Measurements from ENCODE around the gene TMEM19.
A peak's percentile ranks its signal among the peaks of the same experiment; 100 is the strongest.

Gene TMEM19

DNA sequence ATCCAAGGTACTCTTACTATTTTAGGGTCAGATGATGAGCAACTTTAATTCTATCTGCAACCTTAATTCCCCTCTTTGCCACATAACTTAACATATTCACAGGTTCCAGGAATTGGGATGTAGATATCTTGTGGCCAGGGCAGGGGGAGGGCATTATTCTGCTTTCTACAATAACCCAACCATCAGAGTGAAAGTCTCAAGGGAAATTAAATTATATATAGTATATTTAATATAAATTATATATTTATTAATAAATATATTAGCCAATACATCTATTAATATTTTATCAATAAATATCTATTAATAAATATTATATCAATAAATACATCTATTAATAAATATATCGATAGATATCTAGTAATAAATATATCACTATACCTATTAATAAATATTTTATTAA is 57.1 kb downstream of the TMEM19 start:
- Histone ChIP-seq H3K36me3 (no peaks in the 10 kb centered on the region), H3K4me2 (no peak overlapping the region), H3K4me3 (no peak overlapping the region), H4K20me1 (no peaks in the 10 kb centered on the region), H3K4me1 (no peaks in the 10 kb centered on the region), H3K9ac (no peak overlapping the region), H3K9me3 (replicated peaks in 1 of 11) (no peaks in the 10 kb centered on the region), H3K27ac (no peak overlapping the region), H3K27me3 (no peaks in the 10 kb centered on the region)
- no peak for TF ChIP-seq Cebpa-rat (IDR thresholded peaks at IDR 0.05)

DNA sequence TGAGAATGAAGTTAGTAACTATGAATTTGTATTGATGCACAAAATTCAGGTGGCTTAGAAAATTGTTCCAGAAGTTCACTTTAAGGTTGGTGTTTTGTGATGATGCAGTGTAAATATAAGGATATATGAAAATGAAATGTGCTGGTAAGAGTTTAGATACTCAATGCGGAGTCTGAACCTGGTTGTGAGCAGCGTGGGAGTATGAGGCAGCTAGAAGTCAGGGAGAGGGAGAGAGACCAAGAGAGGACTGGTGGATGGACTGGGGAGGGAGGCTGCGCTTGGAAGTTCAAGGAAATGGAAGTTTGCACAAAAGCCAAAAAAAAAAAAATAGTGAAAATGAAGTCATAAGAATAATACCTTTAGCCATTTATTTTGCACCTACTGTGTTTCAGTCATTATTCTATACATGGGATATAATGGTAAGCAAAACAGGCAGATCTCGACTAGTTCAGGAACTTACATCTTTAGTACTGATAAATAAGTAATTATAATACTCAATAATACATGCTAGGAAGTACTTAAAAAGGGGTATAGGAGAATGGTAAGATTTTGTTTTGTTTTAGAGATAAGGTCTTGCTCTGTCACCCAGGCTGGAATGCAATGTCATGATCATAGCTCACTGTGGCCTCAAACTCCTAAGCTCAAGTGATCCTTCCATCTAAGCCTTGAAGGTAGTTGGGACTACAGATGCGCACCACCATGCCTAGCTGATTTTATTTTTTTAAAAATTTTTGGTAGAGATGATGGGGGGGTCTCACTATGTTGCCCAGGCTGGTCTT is 58.8 kb downstream of the TMEM19 start:
- no peak for TF ChIP-seq Cebpa-rat (IDR thresholded peaks at IDR 0.05)
- Histone ChIP-seq H4K20me1 (no peaks in the 10 kb centered on the region), H3K4me2 (no peak overlapping the region), H3K9me3 (replicated peaks in 1 of 11) (no peaks in the 10 kb centered on the region), H3K27me3 (no peaks in the 10 kb centered on the region), H3K9ac (no peak overlapping the region), H3K36me3 (no peaks in the 10 kb centered on the region), H3K4me1 (no peaks in the 10 kb centered on the region), H3K4me3 (no peak overlapping the region), H3K27ac (no peak overlapping the region)

DNA sequence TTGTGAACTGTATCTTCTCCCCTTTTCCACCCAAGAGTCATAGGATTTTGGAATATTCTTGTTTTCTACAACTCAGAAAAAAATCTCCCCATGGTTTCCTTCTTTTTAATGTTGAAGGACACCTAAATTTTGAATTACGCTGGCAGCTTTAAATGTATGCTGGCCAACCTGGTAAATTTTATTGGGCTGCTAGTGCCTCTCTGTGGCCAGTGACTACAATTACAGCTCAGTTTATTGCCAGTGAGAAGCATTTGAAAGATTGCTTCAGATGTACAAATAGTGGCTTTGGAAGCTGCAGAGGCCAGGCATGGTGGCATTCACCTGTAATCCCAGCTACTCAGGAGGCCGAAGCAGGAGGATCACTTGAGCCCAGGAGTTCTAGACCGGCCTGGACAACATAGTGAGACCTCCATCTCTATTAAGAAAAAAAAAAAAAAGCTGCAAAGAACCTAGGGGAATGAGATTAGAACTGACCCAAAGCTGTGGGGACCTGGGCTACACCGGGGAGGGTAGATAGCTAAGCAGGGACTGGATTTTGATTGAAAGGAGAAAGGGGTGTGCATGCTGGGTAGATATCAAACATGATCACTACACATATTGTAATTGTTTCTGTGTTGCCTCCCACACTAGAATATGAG is 61.2 kb downstream of the TMEM19 start:
- no peak overlapping the region for H3K27ac ChIP-seq
- no peak overlapping the region for H3K9ac ChIP-seq
- H3K36me3 ChIP-seq: no peaks in the 10 kb centered on the region
- no peak overlapping the region for H3K4me2 ChIP-seq
- no peak overlapping the region for H3K4me3 ChIP-seq
- H3K4me1 ChIP-seq: no peaks in the 10 kb centered on the region
- H4K20me1 ChIP-seq: no peaks in the 10 kb centered on the region
- no peak for TF ChIP-seq Cebpa-rat (IDR thresholded peaks at IDR 0.05)
- no peaks in the 10 kb centered on the region for H3K27me3 ChIP-seq
- H3K9me3 ChIP-seq (replicated peaks in 1 of 11): no peaks in the 10 kb centered on the region

DNA sequence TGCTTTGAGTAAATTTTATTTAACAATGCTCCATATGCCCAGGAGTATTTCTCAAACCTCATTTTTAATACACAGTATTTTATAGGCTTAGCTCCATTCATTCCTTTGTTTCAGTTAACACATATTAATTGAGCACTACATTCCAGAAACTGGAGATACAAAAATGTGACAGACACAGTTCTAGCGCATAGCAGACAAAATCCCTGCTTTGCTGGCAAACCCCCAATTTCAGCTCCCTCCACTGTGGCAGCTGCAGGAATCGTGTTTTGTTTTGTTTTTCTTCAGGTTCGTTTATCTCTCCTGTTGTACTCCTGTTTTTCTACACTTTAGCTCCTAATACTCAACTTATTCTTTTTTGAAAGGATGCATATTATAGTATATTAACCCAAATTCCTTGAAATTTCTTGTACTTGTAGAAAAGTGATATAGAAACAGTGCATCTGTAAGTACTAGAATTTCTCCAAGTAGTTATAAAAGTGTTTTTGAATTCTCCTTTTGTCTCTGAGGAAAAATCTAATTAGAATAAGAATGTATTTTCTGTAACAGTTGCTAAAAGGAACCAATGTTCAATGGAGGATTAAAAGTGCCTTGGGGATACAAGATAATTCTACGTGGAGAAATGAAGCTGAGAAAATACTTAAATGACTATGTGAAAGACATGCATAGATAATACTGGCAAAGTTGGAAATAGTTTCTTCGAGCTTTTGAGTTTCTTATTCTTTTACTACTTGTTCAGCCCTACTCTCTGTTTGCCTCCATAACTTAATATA is 62.4 kb downstream of the TMEM19 start:
- no peaks in the 10 kb centered on the region for H4K20me1 ChIP-seq
- H3K27ac ChIP-seq: no peak overlapping the region
- no peaks in the 10 kb centered on the region for H3K4me1 ChIP-seq
- no peak for TF ChIP-seq Cebpa-rat (IDR thresholded peaks at IDR 0.05)
- 0 out of 22 replicates have a peak overlapping the region, but pooled peaks of 1 of the 11 experiments have one; percentile 12 for H3K9ac ChIP-seq
- no peak overlapping the region for H3K4me2 ChIP-seq
- H3K27me3 ChIP-seq: no peaks in the 10 kb centered on the region
- H3K9me3 ChIP-seq (replicated peaks in 1 of 11): no peaks in the 10 kb centered on the region
- H3K4me3 ChIP-seq: no peak overlapping the region
- H3K36me3 ChIP-seq: no peaks in the 10 kb centered on the region

DNA sequence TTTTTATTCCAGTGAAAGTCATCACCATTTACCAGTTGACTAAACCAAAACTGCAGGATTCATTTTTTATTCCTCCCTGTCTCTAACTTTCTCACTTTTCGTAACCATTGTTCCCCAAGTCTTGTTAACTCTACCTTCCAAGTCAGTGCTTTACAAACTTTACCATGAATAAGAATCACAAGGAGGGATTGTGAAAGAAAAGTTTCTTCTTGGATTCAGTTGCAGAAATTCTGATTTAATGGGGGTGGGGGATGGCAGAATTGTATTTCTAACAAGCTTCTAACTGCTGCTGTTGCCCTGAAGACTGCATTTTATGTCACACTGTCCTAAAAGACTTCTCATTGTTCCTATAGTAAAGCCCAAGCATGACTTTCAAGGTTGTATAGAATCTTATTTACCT is 63.8 kb downstream of the TMEM19 start:
- Histone ChIP-seq H3K9ac (no peak overlapping the region), H3K4me1 (peaks cover 0 to 7% (median 5%) of the 10 kb centered on the region in 10 experiments; a peak in 11 of 20 replicates), H3K27ac (no peak overlapping the region)

DNA sequence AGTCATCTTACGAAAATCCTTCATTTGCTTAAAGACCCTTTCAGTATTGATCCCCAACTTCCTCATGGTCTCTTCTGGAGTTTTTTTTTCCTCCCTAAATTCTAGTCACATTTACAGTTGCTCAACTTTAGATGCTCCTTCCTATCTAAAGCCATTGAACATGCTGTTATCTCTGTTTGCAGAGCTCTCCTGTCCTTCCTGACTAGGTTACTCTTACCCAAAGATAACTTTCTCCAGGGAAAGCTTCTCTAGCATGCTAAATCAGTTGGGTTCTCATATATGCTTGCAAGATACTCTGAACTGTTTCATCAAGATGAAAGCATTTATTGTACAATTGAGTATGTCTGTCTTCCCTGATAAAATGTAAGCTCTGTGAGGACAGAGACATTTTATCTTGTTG is 67.0 kb downstream of the TMEM19 start:
- no peak overlapping the region for H3K4me3 ChIP-seq
- peaks cover 0 to 25% (median 14%) of the 10 kb centered on the region in 11 experiments; a peak in 15 of 22 replicates for H4K20me1 ChIP-seq
- H3K4me1 ChIP-seq: peaks cover 14 to 21% (median 18%) of the 10 kb centered on the region in 10 experiments
- peaks cover 12 to 19% (median 13%) of the 10 kb centered on the region in 11 experiments for H3K36me3 ChIP-seq
- H3K9ac ChIP-seq: no peak overlapping the region
- H3K4me2 ChIP-seq: no peak overlapping the region
- TF ChIP-seq Cebpa-rat (IDR thresholded peaks at IDR 0.05): no peak
- no peak overlapping the region for H3K27ac ChIP-seq
- no peaks in the 10 kb centered on the region for H3K27me3 ChIP-seq
- H3K9me3 ChIP-seq (replicated peaks in 1 of 11): peaks cover 10 to 14% (median 12%) of the 10 kb centered on the region in 11 experiments

More for the DNA sequence above, 63.8 kb downstream of the TMEM19 start:
- H3K9me3 ChIP-seq (replicated peaks in 1 of 11): no peaks in the 10 kb centered on the region
- H3K4me2 ChIP-seq: no peak overlapping the region
- H3K36me3 ChIP-seq: no peaks in the 10 kb centered on the region
- no peak overlapping the region for H3K4me3 ChIP-seq
- TF ChIP-seq Cebpa-rat (IDR thresholded peaks at IDR 0.05): no peak
- no peaks in the 10 kb centered on the region for H4K20me1 ChIP-seq
- no peaks in the 10 kb centered on the region for H3K27me3 ChIP-seq

Measured in BLaER1 treated with 17β-estradiol and CSF1 and Interleukin-3, amounts not matched to agents 10 nM and 100 nM (cell line).